ENCODE data around the gene TSPAN1.

- TF ChIP-seq CTCF (IDR thresholded peaks at IDR 0.05) (no peak), POLR2AphosphoS5 (IDR thresholded peaks at IDR 0.05; ENCODE audit: low read depth, low read length) (no peak), SIN3A (IDR thresholded peaks at IDR 0.05; ENCODE audit: borderline replicate concordance, insufficient read depth, low read depth, low read length) (no peak), TCF7L2 (IDR thresholded peaks at IDR 0.05; ENCODE audit: low read depth, low read length) (no peak), REST (IDR thresholded peaks at IDR 0.05; ENCODE audit: insufficient read depth in 1 of 2, low read depth in 2 of 2, low read length in 1 of 2) (no peak)
These were observed 15.7 kb downstream of the TSPAN1 start for GRCh38 chr1:46190539-46190938.
